Loucy (cell line): ENCODE results near the gene MGMT.

Source experiments
- EZH2phosphoT487 ChIP-seq: fragments of 200-600 bp; IDR thresholded peaks from 2 replicates; pipeline ENCODE4 v1.6.1; 2018; ENCODE audit warnings: antibody characterized with exemption, mild to moderate bottlenecking, moderate library complexity, borderline replicate concordance
- TF ChIP-seq, protein P1 (sequence below): fragments of 200-600 bp; sonication (generic); conservative IDR thresholded peaks from 2 replicates; pipeline ENCODE4 v1.5.1; 2014; ENCODE audit warnings: mild to moderate bottlenecking, antibody characterized with exemption, low read length

DNA sequence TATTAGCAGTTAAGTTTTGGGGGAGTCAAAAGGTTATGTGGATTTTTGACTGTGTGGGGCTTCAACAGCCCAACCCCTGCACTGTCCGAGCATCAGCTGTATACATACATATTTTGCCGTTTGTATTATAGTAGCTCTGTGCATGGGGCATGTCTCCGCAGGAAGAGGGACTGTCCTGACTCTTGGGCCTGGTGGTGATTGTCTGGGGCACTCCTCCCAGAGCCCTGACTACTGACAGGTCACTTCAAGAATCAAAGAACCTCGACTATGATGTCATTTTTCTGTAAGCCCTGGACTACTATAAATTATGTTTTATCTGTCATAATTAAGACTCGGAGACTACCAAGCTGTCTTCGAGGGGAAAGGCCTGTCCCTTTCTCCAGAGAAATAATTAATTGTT is 51.8 kb downstream of the MGMT start:
- TF ChIP-seq, protein P1, sequence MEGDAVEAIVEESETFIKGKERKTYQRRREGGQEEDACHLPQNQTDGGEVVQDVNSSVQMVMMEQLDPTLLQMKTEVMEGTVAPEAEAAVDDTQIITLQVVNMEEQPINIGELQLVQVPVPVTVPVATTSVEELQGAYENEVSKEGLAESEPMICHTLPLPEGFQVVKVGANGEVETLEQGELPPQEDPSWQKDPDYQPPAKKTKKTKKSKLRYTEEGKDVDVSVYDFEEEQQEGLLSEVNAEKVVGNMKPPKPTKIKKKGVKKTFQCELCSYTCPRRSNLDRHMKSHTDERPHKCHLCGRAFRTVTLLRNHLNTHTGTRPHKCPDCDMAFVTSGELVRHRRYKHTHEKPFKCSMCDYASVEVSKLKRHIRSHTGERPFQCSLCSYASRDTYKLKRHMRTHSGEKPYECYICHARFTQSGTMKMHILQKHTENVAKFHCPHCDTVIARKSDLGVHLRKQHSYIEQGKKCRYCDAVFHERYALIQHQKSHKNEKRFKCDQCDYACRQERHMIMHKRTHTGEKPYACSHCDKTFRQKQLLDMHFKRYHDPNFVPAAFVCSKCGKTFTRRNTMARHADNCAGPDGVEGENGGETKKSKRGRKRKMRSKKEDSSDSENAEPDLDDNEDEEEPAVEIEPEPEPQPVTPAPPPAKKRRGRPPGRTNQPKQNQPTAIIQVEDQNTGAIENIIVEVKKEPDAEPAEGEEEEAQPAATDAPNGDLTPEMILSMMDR, result no peak
- TF ChIP-seq EZH2phosphoT487, result no peak
